SK-N-MC (cell line): ENCODE data around the gene PDZD2.

ENCODE experiments used
- EZH2 ChIP-seq: fragments of 200-600 bp; sonication (generic); IDR thresholded peaks from one replicate; pipeline ENCODE4 v1.6.1; 2017; ENCODE audit warnings: antibody characterized with exemption
- POLR2AphosphoS5 ChIP-seq: IDR thresholded peaks from 2 replicates; pipeline ENCODE4 v1.6.1; 2012; ENCODE audit warnings: mild to moderate bottlenecking, low read depth, low read length, borderline replicate concordance

GRCh38 chr5:31863991-31864411, 225.1 kb downstream of the PDZD2 start:
- TF ChIP-seq POLR2AphosphoS5 (no peak), EZH2 (no peak)
